NCI-H460 (cell line): Measurements from ENCODE around the gene ZNF81. TPM values are rescaled to one million over a fixed set of nuclear protein-coding genes. Genes with fewer than 3 reads are reported as not detected.
"Not testable (repeated sequence)": the region's sequence is repeated elsewhere in the genome, so short reads cannot be mapped to it uniquely, and the experiment has no call there.

Experiments
- DNase-seq: peaks from one replicate; pipeline ENCODE4 v3.0.0-alpha.2; 2016; ENCODE audit warnings: low read depth; ENCODE audit errors: extremely low read depth
- total RNA-seq: library from RNA; depleted of rRNA; stranded (reverse); fragments of >200 nt; shearing (Covaris generic); gene quantifications from 2 replicates; pipeline ENCODE4 v1.2.3, GENCODE V29; 2014; rRNA removed

ZNF81 gene
- total RNA-seq, 1 experiment from 2014 or later: 6.5 TPM

DNA sequence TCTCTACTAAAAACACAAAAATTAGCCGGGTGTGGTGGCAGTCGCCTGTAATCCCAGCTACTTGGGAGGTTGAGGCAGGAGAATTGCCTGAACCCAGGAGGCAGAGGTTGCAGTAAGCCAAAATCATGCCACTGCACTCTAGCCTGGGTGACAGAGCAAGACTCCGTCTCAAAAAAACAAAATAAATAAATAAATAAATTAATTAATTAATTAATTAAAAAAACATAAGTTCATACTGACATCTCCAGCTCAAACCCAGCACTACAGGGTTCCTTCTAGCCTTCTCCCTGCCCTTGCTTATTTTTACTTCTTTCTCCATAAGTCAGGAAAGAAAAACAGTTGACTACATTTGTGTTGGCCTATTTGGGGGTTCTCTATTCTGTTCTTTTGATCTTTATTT, 95.3 kb downstream of the ZNF81 start:
- not testable (repeated sequence) for DNase-seq

DNA sequence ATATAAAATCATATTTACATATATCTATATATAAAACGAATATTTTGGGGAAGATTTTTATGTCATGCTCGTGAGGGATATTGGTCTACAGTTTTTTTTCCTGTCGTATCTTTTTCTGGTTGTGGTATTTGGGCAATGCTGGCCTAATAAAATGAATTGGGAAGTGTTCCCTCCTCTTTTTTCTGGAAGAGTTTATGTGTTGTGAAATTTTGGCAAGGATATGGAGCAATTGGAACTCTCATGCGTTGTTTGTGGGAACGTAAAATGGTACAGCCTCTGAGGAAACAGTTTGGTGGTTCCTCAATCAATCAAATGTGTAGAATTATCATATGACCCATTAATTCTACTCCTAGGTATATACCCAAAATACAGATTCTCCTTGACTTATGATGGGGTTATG, 97.2 kb downstream of the ZNF81 start:
- no peak for DNase-seq

DNA sequence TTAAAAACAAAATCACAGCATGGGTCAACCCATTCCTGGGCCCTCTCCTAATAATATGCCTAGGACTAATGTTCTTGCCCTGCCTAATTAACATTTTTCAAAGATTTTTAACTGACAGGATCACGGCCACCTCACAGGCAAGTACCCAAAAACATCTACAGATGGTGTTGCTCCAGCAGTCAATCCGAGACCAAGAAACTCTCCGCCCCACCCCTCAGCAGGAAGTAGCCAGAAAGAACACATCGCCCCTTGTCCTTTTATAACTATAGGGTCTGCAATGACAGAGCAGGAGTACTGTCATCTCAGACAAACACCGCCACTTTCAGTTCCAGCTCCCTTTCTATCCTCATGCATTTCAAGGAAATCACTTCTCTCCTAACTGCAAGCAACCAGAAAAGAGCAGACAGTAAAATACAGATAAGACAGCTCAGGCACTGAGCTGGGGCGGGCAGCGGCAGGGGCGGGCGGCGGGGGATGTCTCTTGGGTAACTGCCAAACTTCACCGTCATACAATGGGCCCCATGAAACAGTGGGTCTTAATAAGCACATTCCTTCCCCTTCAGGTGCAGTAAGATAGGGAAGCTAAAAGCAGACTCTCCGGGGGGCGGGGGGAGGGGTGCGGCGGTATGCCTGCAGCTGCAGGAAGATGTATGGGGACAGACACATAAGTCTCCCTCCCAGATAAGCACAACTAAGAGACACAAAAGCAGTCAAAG, 99.7 kb downstream of the ZNF81 start:
- DNase-seq: no peak

DNA sequence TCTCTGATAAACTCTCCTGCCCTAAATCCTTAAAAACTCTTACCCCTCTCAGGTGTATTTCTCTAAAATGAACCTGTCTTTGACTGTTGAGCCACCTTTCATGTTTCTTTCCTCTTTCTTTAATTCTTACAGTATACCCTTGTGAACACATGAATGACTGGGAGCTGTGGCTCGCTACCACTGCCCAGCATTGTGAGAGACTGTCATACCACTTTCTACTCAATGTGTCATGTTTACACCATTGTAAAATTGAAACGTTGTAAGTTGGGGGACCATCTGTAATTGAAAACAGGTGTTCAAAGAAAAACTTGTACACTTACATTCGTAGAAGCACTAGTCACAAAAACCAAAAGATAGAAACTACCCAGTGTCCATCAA, 100.2 kb downstream of the ZNF81 start:
- no peak for DNase-seq

DNA sequence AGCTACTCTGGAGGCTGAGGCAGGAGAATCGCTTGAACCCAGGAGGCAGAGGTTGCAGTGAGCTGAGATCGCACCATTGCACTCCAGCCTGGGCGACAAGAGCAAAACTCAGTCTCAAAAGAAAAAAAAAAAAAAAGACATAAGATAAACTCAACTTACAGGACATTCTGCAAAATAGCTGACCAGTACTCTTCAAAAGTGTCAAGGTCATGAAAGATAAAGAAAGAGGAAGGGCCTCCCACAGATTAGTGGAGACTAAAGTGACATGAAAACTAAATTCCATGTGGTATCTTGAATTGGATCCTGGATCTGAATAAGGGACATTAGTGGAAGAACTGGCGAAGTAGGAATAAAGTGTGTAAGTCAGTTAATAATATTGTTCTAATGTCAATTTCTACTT, 103.7 kb downstream of the ZNF81 start:
- DNase-seq: no peak

DNA sequence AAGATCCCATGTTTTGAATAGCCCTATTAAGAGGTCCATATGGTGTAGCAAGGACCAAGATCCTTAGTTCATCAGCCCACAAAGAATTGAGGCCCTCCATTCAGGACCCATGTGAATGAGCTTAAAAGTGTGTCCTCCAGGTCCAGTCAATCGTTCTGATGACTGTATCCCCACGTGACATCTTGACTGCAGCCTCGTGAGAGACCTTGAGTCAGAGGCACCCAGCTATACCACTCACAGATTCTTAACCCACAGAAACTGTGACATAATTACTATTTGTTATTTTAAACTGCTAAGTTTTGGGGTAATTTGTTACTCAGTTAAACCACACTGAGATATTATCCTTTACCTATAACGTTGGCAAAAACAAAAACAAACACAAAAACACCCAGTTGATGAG, 104.7 kb downstream of the ZNF81 start:
- DNase-seq: no peak

DNA sequence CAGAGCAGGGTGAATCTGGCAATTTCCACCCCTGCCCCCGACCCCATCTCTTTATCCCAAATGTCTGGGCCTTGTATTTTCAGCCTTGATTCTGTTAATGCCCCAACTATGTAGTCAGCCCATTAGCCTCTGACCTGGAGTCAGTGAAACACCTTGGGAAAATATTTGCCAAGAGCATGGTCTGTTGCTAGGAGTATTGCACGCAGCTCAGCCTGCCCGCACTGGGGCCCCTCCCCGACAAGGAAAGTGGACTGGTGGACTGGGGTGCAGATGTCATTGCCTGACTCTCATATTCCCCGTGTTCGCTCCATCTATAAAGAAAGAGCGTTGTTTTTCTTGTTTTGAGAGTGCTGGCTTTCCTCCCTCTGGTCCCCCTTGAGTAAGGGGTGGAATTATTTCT, 118.6 kb downstream of the ZNF81 start:
- DNase-seq: not testable (repeated sequence)

DNA sequence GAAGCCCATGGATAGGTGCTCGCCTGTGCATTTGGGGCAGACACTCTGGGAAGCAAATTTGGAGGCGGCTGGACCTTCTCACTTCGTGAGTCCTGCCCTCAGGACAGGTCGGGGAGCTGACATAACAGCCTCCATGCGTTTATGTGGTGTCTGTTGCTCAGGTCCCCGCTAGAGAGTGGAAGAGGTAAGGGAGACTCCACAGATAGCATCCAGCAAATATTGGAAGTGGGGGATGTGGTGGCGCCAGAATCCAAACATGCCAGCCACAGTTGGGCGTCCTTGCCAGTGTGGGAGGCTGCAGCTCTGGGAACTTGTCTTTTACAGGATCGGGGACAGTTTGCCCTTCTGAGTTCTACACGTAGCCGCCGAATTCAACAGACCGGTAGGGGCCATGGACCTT, 119.3 kb downstream of the ZNF81 start:
- no peak for DNase-seq

DNA sequence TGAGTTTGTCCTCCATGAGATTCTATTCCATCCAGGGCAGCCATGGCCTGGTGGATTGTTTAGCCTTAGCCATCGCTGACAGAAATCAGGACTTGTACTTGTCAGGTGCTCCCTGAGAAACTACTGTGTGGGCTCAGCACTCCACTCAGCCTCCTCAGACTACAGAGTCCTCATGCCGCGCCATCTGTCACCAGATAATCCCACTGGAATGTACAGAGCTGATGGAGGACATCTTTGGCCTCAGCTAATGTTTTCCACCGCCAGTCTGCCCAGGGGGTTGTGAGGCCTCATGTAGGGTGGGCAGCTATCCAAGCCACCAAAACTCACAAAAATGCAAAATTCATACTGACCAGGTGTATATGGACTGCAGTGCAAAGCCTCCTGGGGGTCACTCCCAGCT, 121.5 kb downstream of the ZNF81 start:
- DNase-seq: not testable (repeated sequence)

DNA sequence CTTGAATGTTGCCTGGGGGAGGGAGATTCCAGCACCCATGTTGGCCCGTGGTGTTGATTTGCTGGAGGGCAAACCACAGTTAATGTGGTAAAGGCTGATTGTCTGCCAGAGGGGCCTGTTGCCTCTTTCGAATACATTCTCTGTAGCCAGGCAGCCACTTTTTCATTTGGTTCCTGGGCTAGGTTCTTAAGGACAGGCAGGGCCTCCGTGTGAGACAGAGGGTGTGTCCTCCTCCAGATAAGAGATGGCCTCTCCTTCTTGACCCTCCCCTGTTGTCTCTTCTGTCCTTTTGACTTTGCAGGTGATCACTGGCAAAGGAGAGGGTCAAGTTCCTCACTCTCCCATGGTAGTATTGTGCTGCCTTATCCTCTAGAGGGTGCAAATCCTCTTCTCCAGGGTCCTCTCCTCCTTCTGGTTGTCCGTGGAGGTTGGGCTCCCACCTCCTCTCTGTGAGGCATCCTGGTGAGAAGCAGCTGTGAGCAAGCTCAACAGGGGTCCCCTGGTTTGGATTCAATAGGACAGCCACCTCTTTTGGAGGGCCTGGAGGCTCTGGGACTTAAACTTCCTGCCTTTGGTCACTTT, 122.2 kb downstream of the ZNF81 start:
- DNase-seq: no peak

DNA sequence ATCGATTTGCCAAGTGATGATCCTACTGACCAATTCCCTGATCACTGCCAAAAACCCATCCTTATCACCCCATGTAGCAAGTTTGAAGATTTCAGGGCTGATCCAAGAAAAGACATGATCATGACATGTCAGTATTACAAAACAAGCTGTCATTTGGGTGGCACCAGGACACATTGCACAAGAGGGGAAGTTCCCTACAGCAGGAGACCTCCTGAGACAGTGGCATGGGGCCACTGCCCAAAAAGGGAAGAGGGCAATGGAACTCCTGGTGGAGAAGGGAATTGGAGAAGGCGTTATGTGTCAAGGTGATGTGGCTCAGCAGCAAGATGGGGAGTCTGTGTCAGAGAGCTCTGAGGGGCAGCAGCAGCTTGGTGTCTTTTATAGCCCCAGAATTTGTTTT, 123.7 kb downstream of the ZNF81 start:
- DNase-seq: no peak

DNA sequence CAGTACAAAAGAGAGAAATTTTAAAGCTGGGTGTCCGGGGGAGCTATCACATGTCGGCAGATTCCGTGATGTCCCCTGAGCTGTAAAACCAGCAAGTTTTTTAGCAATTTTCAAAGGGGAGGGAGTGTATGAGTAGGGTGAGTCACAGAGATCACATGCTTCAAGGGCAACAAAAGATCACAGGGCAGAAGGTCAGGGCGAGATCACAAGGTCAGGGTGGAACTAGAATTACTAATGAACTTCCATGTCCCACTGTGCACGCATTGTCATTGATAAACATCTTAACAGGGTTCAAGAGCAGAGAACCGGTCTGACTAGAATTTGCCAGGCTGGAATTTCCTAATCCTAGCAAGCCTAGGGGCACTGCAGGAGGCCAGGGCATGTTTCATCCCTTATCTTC, 125.1 kb downstream of the ZNF81 start:
- not testable (repeated sequence) for DNase-seq

DNA sequence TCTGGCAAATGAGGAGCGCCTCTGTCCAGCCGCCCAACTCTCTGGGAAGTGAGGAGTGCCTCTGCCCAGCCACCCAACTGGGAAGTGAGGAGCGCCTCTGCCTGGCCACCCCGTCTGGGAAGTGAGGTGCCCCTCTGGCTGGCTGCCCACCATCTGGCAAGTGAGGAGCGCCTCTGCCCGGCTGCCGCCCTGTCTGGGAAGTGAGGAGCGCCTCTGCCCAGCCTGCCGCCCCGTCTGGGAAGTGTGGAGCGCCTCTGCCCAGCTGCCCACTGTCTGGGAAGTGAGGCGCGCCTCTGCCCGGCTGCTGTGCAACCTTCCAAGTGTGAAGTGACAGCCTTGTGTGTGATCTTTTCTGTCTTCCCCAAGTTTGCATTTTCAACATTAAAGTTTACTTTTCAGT, 128.8 kb downstream of the ZNF81 start:
- DNase-seq: not testable (repeated sequence)

Other genes starting within 250 kb of the ZNF81 start
- 0.14 TPM in 1 of 2 replicates, not detected in the other for gene SYN1, start 217.0 kb upstream of the ZNF81 start, total RNA-seq
- 0.10 TPM in 1 of 2 replicates, not detected in the other for gene CFP, start 207.0 kb upstream of the ZNF81 start, total RNA-seq
- gene ELK1, start 186.3 kb upstream of the ZNF81 start, total RNA-seq: 36.4 and 40.4 TPM in 2 replicates
- 241 and 269 TPM in 2 replicates for gene UXT, start 177.7 kb upstream of the ZNF81 start, total RNA-seq
- gene ZNF182, start 167.1 kb downstream of the ZNF81 start, total RNA-seq: 4.4 and 6.6 TPM in 2 replicates
- gene SPACA5, start 170.1 kb downstream of the ZNF81 start, total RNA-seq: not detected in 2 replicates
- gene ZNF630, start 234.7 kb downstream of the ZNF81 start, total RNA-seq: 1.6 and 2.4 TPM in 2 replicates